Measurements from ENCODE around the gene STK32B.
"Not testable (repeated sequence)": the region's sequence is repeated elsewhere in the genome, so short reads cannot be mapped to it uniquely, and the experiment has no call there.

STK32B gene

GRCh38 chr4:5266991-5267390, 215.7 kb downstream of the STK32B start:
- TF ChIP-seq, protein P1, sequence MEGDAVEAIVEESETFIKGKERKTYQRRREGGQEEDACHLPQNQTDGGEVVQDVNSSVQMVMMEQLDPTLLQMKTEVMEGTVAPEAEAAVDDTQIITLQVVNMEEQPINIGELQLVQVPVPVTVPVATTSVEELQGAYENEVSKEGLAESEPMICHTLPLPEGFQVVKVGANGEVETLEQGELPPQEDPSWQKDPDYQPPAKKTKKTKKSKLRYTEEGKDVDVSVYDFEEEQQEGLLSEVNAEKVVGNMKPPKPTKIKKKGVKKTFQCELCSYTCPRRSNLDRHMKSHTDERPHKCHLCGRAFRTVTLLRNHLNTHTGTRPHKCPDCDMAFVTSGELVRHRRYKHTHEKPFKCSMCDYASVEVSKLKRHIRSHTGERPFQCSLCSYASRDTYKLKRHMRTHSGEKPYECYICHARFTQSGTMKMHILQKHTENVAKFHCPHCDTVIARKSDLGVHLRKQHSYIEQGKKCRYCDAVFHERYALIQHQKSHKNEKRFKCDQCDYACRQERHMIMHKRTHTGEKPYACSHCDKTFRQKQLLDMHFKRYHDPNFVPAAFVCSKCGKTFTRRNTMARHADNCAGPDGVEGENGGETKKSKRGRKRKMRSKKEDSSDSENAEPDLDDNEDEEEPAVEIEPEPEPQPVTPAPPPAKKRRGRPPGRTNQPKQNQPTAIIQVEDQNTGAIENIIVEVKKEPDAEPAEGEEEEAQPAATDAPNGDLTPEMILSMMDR (conservative IDR thresholded peaks at IDR 0.05) = no peak
- no peak overlapping the region for H3K27ac ChIP-seq

- TF ChIP-seq, protein P1 (conservative IDR thresholded peaks at IDR 0.05) = no peak
Measured at GRCh38 chr4:5267408-5267807, 216.1 kb downstream of the STK32B start.

DNA sequence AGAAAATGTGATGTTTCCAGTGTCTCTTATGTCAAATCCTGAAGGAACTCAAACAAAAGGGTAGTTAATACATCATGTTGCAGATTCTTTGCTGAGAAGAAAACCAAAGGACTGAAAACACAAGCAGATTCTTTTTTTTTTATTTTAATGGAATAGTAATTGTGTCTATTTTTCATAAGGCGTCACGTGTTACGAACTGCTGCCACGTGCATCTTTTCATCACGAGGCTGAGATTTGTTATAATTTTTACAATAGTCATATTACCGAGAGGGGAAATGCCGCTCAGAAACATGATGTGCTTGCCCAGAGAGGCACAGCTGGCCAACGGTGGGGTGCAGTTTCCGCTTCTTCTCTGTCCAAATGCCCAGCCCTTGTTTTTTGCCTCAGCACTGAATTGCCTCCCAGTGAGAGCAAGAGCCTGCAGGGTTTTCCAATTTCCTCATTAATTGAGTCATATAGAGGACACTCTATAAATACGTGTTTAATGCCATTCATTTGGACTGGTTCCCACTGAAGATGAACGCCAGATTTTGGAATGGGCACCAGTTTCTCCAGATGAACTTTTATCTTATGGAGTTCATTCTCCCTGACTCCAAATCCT, 225.3 kb downstream of the STK32B start:
- TF ChIP-seq, protein P1 (conservative IDR thresholded peaks at IDR 0.05) = no peak

More at GRCh38 chr4:5267408-5267807, 216.1 kb downstream of the STK32B start:
- no peak overlapping the region for H3K27ac ChIP-seq

GRCh38 chr4:5277079-5277478, 225.8 kb downstream of the STK32B start:
- no peak overlapping the region for H3K27ac ChIP-seq
- TF ChIP-seq, protein P1 (conservative IDR thresholded peaks at IDR 0.05) = no peak

More for the DNA sequence above, 225.3 kb downstream of the STK32B start:
- no peak overlapping the region for H3K27ac ChIP-seq

DNA sequence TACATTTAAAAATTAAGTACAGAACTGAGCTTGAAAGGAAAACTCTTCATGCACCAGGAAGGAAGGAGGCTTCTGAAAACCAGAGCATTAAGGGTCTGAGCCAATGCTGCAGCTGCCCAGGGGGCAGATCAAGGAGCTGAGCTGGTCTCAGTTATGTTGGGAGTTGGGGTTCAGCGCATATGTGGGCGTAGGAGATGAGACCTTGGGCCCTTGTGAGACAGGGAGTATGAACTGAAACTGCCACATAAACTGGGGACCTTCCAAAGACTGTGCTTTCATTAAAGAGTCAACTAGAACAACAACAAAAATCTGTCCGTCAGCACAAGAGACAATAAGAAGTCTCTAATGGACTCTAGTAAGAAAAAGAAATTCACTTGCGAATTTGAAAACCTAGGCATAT, 226.9 kb downstream of the STK32B start:
- no peak overlapping the region for H3K27ac ChIP-seq
- TF ChIP-seq, protein P1 (conservative IDR thresholded peaks at IDR 0.05) = no peak

GRCh38 chr4:5280069-5280468, 228.8 kb downstream of the STK32B start:
- not testable (repeated sequence) for H3K27ac ChIP-seq

- H3K27ac ChIP-seq = no peak overlapping the region
- TF ChIP-seq, protein P1 (conservative IDR thresholded peaks at IDR 0.05) = no peak
Measured at GRCh38 chr4:5280828-5281227, 229.5 kb downstream of the STK32B start.

DNA sequence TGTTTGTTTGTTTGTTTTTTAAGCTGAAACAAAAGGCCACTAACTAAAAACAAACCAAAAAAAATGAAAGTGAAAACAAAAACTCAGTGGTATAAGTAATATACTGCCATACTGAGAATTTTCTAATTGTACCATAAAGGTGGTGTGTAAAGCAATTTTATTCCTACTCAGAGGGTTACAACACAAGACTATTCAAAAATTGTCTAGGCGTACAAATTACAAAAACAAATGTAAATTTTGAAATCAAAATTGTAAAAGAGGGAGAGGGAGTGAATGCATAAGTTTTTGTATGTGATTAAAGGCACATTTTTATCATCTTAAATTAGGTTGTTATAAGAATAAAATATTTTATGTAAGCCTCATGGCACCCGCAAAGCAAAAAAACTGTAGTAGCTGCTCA, 232.6 kb downstream of the STK32B start:
- H3K27ac ChIP-seq = no peak overlapping the region
- TF ChIP-seq, protein P1 (conservative IDR thresholded peaks at IDR 0.05) = no peak
